ELF-1 (cell line): Measurements from ENCODE around the gene PLA2G4B.

ENCODE experiments used
- DNase-seq: peaks from one replicate; pipeline ENCODE4 v3.0.0-alpha.2; 2016; ENCODE audit warnings: low read depth, low spot score

The PLA2G4B gene

DNA sequence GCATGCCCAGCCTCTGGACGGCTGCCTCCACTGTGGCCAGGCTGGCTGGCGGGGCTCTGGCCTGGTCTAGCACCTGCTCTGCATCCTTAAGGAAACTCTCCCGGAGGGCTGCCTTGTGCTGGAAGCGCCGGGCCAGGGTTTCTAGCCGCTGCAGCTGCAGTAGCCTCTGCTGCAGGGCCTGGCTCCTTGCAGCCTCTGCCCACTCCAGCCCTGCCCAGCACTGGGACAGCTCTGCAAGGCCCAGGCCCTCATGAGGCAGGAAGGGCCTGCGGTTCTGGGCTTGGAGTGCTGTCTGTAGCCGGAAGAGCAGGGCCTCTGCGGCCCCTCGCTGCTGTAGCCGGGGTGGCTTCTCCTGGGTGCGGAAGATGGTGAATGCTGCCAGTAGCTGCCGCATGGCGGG is 47.2 kb downstream of the PLA2G4B start:
- DNase-seq = no peak

DNA sequence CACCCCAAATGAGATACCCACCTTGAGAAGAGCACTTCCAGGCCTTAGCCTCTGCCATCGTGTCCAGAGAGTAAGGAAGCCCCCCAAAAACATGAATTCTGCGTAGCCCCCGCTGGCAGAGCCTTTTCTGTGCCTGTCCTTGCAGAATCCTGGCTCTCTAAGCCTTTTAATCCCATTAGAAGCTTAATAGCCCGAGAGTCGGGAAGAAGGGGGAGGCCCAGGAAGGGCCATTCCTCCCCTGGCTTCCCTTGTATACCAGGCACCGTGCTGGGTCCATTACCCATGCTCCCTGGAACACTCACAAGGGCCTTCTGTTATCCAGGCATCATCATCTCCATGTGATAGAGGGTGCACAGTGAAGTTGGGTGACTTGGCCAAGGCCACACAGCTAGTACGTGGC is 48.1 kb downstream of the PLA2G4B start:
- DNase-seq = no peak

DNA sequence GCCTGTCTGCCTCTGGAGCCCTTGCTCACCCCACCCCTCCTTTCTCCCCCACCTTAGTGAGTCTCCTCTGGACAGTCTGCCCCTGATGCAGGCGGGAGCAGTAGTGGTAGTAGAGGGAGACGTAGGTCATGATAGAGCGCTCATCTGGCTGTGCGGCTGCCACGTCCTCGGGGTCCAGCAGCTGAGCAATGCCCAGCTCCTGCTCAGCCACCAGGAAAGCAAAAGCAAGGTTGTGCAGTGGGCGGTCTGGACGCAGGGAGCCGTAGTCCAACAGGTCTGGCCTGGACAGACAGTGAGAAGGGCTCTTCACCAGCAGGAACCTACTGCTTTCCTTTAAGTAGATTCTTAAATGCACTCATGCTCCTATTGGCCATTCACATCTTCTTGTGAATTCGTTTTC is 48.5 kb downstream of the PLA2G4B start:
- no peak for DNase-seq

DNA sequence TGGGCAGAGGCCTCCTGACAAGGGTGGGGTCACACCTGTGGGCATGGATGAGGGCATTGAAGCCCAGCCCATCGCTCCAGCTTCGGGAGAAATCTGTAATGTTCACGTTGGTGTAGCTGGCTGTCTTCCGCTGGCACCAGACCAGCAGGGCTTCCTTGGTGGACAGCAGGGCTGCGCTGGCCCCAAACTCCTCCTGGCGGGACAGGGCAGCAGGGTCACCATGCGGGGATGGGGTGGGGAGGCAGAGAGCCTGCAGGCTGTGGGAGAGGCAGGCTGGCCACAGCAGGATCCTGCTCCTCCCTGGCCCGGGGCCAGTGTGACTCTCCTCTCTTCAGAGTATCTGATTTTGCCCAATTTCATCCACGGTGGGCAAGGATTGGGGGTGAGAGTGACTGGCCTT is 49.2 kb downstream of the PLA2G4B start:
- no peak for DNase-seq

DNA sequence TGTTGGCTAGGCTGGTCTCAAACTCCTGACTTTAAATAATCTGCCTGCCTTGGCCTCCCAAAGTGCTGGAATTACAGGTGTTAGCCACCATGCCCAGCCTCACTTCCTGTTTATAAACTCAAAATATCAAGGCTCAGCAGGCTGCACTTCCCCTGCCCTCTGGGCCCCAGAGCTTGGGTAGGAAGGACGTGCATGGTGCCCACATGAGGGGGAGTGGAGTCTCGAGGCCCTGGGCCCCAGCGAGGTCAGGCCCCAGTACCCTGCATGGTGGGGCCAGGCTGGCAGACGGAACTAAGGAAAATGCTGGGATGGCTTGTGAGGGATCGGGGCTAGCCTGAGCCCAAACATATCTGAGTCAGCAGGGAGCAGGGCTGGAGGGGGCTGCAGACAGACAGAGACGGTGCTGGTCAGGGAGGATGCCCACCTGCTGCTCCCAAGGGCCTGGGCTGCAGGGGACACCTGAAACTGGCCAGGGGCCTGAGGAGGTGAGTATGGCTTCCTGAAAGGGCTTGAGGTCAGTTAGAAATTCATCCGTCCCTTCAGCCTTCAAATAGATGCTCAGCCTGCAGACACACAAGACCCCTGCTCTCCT is 50.1 kb downstream of the PLA2G4B start:
- no peak for DNase-seq

DNA sequence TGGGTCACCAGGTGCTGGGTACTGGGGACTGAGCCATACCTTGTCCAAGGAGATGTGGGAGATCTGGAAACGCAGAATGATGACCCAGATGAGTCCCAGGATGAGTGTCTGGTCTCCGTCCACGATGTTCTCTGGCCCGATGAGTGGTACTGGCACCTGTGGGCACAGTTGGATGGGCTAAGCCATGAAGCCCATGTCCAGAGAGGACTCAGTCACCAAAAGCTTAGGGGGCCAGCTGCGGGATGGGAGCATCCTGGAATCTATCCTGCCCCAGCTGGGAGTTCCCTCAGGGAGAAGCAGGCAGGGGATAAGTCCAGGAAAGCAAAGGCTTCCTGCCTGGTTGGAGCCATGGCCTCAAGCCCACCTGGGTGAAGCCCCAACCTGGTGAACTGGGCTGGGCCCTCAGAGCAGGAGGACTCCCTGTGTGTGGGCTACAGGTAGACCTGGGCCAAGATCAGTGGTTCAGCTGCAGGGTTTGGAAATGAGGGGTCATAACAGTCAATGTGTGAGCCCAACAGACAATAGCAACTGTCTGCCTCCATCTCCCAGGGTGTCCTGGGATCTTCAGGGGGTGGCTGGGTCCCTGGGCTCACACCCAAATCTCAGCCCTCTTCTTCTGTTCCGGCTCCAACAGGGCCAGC is 51.5 kb downstream of the PLA2G4B start:
- DNase-seq = no peak

DNA sequence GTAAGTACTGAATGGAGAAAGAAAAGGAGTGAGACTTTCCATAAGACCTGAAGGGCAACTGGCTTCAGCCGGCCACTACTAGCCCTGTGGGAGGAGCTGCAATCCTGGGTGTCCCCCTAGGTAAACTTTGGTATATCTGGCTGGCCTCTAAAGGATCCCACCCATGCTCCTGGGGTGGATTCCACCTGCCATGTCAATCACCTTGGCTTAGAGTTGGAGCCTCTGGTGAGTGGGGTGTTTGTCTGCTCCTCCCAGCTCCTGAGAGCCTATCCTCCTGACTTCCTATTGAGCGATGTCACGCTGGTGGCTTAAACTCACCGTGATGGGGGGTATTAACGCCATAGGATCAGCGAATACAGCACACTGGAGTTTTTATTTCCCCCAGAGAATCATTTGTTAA is 52.6 kb downstream of the PLA2G4B start:
- DNase-seq = peak; percentile 45

DNA sequence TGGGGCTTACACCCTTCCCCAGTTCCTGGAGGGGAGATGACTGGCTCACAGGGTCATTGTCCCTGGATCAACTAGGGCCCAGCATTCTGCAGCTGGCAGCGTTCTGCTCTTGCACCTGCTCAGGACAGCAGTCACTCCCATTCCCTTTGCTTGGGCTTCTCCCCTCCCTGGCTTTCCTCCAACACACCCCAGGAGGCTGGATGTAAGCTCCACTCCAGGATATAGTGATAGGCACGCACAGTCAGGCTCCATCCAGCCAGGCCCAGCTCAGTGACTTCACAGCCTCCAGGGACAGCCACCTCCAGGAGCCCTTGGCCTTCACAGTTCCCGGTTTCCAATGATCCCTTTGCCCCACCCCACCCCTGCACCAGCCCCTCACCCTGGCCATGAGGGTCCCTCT is 53.3 kb downstream of the PLA2G4B start:
- DNase-seq = no peak

DNA sequence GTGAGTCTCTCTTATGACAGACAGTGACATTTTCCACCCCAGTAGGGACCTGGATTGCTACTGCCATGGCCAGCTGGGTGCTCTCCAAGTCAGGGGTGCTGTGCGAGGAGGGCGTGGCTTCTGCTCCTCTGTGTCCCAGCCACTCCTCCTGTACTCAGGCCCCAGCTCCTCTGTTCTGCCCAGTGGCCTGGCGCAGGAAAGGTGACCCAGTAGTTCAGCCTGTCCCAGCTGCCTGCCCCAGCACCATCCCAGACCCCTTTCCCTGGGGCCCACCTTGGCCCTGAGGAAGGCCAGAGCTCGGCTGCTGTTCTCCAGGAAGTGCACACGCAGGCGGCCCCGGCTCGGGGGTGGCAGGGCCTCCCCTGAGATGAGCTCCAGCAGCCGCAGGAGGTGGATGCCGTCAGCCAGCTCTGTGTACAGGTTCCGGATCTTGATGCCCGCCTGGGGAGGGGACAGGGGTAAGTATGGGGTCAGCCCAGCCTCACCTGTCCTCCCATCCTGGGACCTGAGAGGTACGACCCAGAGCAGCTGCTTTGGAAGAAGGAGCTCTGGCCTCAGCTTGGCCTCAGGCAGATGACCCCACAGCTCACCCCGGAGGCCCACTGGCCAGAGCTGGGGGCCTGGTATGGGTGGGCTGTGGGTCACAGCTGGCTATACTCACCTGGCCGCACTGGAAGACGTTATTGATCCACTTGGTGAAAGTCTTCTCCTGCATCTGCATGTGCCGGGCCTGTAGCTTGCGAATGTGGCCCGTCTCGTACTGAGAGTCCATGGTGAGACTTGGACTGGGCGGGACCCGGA is 54.2 kb downstream of the PLA2G4B start:
- DNase-seq = no peak

DNA sequence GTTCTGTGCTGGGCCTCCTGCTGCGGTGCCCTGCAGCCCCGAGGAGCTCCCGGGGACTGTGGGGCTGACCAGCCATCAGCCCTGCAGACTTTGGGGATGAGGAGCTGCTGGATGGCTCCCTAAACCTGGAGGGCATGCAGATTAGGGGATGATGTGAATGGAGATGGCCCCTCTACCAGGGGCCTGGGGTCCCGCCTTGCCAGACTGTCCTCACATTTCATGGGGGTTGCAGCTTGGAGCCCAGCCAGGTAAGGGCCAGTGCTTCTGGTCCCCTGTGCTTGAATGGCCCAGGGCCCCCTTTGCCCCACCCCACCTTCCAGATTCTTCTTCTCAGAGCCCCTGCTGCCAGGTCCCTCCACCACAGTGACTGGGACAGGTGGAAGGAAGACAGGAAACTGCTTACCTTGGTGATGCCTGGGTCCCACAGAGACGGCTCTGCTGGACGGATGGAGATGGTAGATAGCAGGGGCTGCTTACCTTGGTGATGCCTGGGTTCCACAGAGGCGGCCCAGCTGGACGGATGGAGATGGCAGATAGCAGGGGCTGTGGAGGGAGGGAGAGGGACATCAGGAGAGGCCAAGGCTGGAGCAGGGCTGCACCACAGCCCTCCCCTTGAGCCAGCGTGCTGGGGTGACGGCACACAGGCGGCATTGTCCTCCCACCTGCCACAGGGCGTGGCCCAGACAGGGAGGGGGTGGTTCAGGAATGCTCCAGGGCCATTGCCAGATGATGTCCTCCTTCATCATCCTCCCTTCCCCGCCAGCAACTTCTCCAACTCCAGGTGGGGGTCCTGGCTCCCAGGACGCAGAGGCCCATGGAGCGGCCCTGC is 55.0 kb downstream of the PLA2G4B start, which contains the start of gene SPTBN5:
TSS of gene SPTBN5 (minus strand) at position 632 of the 829 bp plus-strand sequence. CDS start at position 76, 556 bp downstream.
- no peak for DNase-seq

DNA sequence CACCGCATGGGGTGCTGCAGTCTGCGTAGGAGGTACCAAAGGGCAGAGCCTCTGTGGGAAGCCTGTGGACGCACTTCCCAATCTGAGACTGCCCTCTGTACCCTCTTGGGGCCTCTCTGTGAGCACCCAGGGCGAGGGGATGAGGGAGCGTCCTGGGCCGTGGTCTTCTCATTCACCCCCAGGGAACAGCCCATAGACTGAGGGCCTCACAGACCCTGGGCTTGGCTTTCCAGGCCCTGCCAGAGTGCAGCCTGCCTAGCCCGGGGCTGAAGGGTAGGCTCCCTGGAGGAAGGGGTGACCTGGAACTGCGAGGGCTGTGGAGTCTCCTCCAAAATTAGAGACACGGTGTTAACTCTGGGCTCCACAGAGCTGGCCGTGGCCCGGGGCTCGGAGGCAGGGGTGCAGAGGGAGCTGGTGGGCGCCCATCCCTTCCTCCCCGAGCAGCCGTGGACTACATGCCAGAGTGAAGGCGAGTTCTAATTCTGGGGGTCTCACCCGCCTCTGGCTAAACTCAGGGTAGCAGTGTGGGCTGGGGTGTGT is 55.7 kb downstream of the PLA2G4B start:
- no peak for DNase-seq

DNA sequence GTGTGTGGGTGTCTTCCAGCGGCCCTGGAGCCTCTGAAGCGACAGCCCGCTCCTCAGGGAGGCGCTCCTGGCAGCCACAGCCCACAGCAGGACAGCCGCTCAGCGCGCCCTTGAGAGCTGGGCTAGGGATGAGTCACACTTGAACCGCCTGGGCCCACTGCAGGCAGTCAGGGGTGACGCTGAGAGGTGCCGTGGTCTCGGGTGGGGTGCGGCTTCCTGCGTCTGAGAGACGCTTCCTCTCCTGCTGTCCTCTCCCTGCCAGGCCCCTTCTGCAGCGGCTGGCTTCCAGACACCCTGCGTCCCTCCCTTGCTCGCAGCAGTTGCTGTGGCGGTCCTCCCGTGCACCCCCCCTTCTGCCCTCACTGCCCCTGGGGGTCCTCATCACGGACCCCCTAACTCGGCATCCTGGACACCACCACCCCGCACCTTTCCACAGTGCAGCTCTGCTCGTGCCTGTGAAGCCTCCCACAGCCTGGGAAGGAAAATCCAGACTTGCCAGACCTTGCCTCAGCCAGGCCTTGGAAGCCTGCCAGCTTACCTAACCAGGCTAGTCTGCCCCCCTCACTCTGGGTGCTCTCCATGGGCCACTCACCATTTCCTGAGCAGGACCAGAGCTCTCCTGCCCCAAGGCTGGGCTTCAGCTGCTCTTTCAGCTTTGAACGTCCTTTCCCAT is 56.3 kb downstream of the PLA2G4B start:
- DNase-seq = peak; percentile 48

DNA sequence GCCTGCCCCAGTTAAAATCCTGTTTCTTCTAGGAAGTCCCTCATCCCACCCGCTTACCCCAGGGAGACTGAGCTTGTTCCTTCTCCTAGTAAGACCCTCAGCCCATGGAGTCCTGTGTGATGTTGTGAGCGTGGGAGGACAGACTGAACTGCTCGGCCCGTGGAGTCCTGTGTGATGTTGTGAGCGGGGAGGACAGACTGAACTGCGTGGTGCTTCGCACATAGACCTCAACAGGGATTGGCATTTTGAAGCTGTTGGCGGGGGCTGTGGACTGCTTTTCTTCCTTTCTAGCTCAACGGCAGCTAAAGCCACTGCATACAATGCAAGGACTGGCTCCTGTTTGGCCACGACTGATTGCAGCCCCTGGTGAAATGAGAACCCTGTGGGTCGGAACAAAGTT is 56.8 kb downstream of the PLA2G4B start:
- no peak for DNase-seq

DNA sequence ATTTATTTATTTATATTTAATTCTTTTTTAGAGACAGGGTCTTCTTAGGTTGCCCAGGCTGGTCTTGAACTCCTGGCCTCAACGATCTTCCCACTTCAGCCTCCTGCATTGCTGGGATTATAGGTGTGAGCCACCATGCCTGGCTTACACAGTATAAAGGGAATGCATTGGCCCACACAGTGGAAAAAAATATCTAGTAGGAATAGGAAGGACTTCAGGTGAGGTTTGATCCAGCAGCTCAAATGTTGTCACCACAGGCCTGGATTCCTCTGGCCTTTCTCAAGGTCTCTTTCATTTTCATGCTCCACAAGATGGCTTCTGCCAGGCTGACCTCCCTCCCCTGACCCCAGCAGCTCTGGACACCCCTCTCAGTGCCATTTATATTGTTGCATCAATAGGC is 57.3 kb downstream of the PLA2G4B start:
- DNase-seq = no peak

DNA sequence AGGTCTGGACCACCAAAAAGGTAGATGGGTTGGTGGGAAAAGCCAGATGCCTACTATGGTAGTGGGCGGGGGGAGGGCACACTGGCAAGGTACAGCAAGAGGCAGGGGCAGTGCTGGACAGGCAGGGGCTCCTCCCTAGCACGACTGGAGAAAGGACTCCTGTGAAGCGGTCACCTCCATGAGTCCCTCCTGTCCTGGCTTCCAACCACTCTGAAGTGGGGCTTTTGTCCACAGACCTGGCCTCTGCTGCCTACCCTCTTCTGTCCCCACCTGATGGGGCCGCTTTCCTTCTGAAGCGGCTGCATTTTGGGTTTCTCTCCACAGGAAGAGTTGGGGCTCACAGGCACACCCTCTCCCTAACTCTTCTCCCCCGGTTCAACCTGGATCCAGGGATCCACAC is 57.9 kb downstream of the PLA2G4B start:
- no peak for DNase-seq

DNA sequence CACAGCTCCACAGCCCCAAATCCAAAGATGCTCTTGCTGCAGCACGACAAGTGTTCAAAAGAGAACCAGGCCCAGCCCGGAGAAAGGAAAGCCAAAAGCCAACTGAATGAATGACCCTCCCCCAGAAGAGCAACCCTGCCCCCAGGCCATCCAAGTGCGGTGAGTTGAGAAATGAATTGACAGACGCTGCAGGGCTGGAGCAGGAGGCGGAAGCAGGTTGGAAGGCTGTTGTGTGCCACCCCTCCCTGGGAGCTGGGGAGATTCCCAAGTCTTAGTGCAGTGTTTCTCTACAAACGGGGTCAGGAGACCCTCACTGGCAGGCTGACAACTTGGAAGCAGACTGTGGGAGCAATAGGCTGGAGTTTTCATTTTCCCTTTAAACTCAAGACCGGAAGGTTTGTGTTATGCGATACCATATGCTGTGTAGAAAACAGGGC is 58.7 kb downstream of the PLA2G4B start:
- peak; percentile 84 for DNase-seq
